Lung (tissue), 12 donors: ENCODE measurements around the gene VEPH1. TPM values are rescaled to one million over a fixed set of nuclear protein-coding genes. Genes with fewer than 3 reads are reported as not detected.

ENCODE experiments used
- ATAC-seq: fragments of 200-7000 bp; cut with Tn5 transposase; one replicate; pipeline ENCODE4 v1.9.1; 2020; ENCODE audit warnings: moderate number of reproducible peaks; ENCODE audit not compliant: insufficient read depth, low FRiP score
- DNase-seq, 3 donors: peaks; one replicate each; pipeline ENCODE4 v3.0.0-alpha.2; 2013 to 2017
- H3K27ac ChIP-seq, 2 donors: one replicate each; pipeline ENCODE4 v1.5.1; 2013; ENCODE audit warnings: mild to moderate bottlenecking in 2 of 2, moderate library complexity in 2 of 2, control low read depth in 1 of 2, inconsistent platforms in 1 of 2, low read depth in 1 of 2, low read length in 1 of 2
- H3K27me3 ChIP-seq, 3 donors: one replicate each; pipeline ENCODE4 v1.5.1; 2013; ENCODE audit warnings: low read length in 2 of 3; ENCODE audit not compliant: control insufficient read depth in 3 of 3, insufficient read depth in 3 of 3
- H3K36me3 ChIP-seq, 4 donors: one replicate each; pipeline ENCODE4 v1.5.1; 2013; ENCODE audit warnings: low read length in 4 of 4, mild to moderate bottlenecking in 1 of 4, moderate library complexity in 1 of 4; ENCODE audit not compliant: control insufficient read depth in 4 of 4, insufficient read depth in 4 of 4
- H3K4me1 ChIP-seq, 5 donors: one replicate each; pipeline ENCODE4 v1.5.1; 2013; ENCODE audit warnings: low read length in 5 of 5, mild to moderate bottlenecking in 2 of 5, moderate library complexity in 1 of 5; ENCODE audit not compliant: control insufficient read depth in 5 of 5, insufficient read depth in 5 of 5
- H3K4me3 ChIP-seq: one replicate; pipeline ENCODE4 v1.5.1; 2013; ENCODE audit warnings: mild to moderate bottlenecking, control low read depth, moderate library complexity
- H3K9ac ChIP-seq, 2 donors: one replicate each; pipeline ENCODE4 v1.5.1; 2013; ENCODE audit warnings: low read length in 2 of 2, control low read depth in 1 of 2; ENCODE audit not compliant: insufficient read depth in 1 of 2
- H3K9me3 ChIP-seq, 4 donors: one replicate each; pipeline ENCODE4 v1.5.1; 2013; ENCODE audit warnings: low read length in 3 of 4, mild to moderate bottlenecking in 1 of 4, moderate library complexity in 1 of 4; ENCODE audit not compliant: control insufficient read depth in 4 of 4, insufficient read depth in 3 of 4
- WGBS, 2 donors: extraction: QIAGEN DNeasy Blood & Tissue Kit; methylation state at CpG; one replicate each; pipeline ENCODE4 v1.1.7; 2013; 5-methylcytosine and 5-hydroxymethylcytosine counted together
- polyA plus RNA-seq, 2 donors: library from polyadenylated mRNA; stranded (reverse); fragments of 200-250 nt; gene quantifications; one replicate each; pipeline ENCODE4 v1.2.1, GENCODE V29; 2013
- total RNA-seq, 2 donors: library from RNA; depleted of rRNA in 1 of 2; stranded (reverse); fragments of >200 nt in 1 of 2; gene quantifications; one replicate each; pipeline ENCODE4 v1.2.1, GENCODE V29; 2014 to 2021
- TF ChIP-seq, protein P1 (sequence below): IDR thresholded peaks from 2 replicates; pipeline ENCODE4 v1.5.1; 2012; ENCODE audit warnings: mild to moderate bottlenecking; ENCODE audit errors: control extremely low read depth, extremely low read depth
- donor health status: control.
- donor health status: control.
- donor health status: Bipolar disorder and iron deficiency.
- donor health status: healthy.
- donor health status: DM: yes; HTN: yes; CAD: no.

VEPH1 gene
- total and polyA plus RNA-seq, 4 donors: 14.6 to 237 (median 65.5) TPM

DNA sequence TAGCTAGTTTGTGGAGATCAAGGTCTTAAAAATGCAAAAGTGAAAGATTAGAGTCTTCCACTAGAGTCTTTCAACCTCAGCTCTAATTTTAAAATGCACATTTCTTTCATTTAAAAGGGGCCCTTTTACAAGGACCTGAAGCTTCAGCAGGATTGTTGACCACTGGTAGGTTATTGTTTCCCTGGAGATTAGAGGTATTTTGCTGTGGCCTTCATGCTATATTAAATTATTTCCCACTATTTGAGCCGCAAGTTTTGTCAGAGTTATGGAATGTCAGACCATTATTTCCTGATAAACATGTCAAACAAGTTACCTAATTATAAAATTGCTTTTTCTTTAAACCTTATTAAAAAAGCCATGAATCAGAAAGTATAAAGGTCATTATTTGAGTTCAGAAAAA lies 240.2 kb downstream of the VEPH1 start:
- TF ChIP-seq, protein P1, sequence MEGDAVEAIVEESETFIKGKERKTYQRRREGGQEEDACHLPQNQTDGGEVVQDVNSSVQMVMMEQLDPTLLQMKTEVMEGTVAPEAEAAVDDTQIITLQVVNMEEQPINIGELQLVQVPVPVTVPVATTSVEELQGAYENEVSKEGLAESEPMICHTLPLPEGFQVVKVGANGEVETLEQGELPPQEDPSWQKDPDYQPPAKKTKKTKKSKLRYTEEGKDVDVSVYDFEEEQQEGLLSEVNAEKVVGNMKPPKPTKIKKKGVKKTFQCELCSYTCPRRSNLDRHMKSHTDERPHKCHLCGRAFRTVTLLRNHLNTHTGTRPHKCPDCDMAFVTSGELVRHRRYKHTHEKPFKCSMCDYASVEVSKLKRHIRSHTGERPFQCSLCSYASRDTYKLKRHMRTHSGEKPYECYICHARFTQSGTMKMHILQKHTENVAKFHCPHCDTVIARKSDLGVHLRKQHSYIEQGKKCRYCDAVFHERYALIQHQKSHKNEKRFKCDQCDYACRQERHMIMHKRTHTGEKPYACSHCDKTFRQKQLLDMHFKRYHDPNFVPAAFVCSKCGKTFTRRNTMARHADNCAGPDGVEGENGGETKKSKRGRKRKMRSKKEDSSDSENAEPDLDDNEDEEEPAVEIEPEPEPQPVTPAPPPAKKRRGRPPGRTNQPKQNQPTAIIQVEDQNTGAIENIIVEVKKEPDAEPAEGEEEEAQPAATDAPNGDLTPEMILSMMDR: no peak
- DNase-seq (no peak), ATAC-seq (no peak)
- Histone ChIP-seq H3K9me3 (no peaks in the 10 kb centered on the region), H3K4me3 (no peak overlapping the region), H3K27ac (no peak overlapping the region), H3K9ac (no peak overlapping the region), H3K36me3 (no peaks in the 10 kb centered on the region), H3K27me3 (no peaks in the 10 kb centered on the region), H3K4me1 (no peaks in the 10 kb centered on the region)
- WGBS, 2 donors: 78 to 88% methylated on average over 1 of the region's 1 CpG

DNA sequence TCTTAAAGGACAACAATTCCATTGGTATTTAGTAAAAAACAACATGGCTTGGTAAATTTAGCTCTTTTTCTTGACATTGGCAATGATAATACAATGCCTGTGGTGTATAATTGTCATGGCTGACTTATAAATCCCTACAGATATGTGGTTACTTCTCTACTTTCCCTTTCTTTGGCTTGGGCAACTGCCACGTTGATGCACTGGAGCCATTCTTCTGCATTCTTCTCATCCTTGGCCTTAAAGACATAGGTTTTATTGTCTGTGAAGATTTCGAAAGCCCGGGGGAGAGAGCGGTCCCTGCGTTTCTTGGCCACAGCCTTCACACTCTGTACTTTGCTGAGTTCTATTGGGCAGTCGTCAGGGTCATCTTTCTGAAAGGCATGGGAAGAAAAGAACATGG lies 242.2 kb downstream of the VEPH1 start:
- ATAC-seq: no peak

DNA sequence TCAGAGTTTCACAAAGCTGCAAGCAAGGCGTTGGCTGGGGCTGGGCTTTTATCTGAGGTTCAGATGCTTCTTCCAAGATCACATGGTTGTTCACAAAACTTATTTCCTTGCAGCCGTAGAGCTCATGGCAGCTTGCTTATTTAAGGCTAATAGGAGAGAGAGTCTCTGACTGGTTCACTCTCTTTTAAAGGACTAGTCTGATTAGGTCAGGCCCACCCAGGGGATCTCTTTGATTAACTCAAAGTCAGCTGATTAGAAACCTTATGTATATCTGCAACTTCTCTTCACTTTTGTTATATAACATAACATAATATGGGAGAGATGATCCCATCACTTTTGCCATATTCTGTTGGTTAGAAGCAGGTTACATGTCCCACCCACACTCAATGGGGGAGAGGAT lies 243.4 kb downstream of the VEPH1 start:
- H3K27me3 ChIP-seq: no peaks in the 10 kb centered on the region
- 88 to 95% methylated on average over 2 of the region's 2 CpGs for WGBS, 2 donors
- DNase-seq: no peak
- no peaks in the 10 kb centered on the region for H3K9me3 ChIP-seq
- no peaks in the 10 kb centered on the region for H3K36me3 ChIP-seq
- H3K27ac ChIP-seq: no peak overlapping the region
- TF ChIP-seq, protein P1: no peak
- H3K4me1 ChIP-seq: no peaks in the 10 kb centered on the region
- no peak overlapping the region for H3K9ac ChIP-seq
- H3K4me3 ChIP-seq: no peak overlapping the region
- no peak for ATAC-seq

More for the DNA sequence above, 242.2 kb downstream of the VEPH1 start:
- H3K27ac ChIP-seq: no peak overlapping the region
- DNase-seq: no peak
- no peak overlapping the region for H3K9ac ChIP-seq
- no peaks in the 10 kb centered on the region for H3K27me3 ChIP-seq
- H3K36me3 ChIP-seq: no peaks in the 10 kb centered on the region
- 92% methylated on average over 6 of the region's 6 CpGs for WGBS, 2 donors
- TF ChIP-seq, protein P1: no peak
- no peaks in the 10 kb centered on the region for H3K9me3 ChIP-seq
- no peaks in the 10 kb centered on the region for H3K4me1 ChIP-seq
- no peak overlapping the region for H3K4me3 ChIP-seq

DNA sequence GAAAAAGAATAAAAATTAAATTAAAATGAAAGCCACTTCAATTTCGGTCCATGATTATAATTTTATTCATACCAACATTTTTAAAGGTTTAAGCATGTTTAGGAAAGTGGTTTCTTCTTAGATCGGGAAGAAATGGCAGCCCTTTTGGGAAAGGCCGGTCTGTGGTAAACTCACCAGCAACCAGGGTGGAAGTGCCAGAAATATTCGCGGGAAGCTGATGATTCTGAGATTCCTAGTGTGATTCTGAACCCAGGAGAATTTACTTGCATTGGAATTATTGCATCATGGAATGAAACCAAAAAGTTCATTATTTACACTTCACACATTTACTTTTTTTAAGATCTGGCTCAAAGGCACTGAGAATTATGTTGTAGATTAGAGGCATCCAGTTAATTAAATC lies 246.1 kb downstream of the VEPH1 start:
- Histone ChIP-seq H3K27ac (no peak overlapping the region), H3K4me1 (no peaks in the 10 kb centered on the region), H3K36me3 (no peaks in the 10 kb centered on the region), H3K9ac (no peak overlapping the region), H3K9me3 (no peaks in the 10 kb centered on the region), H3K27me3 (no peaks in the 10 kb centered on the region), H3K4me3 (no peak overlapping the region)
- TF ChIP-seq, protein P1: no peak
- ATAC-seq (no peak), DNase-seq (no peak)
- 94 to 98% methylated on average over 5 of the region's 5 CpGs for WGBS, 2 donors
